HG02840 (cell line): ENCODE results near the gene TBC1D22B.
A peak's percentile ranks its signal among the peaks of the same experiment; 100 is the strongest.

Experiments used
- ATAC-seq: cut with Tn5 transposase; IDR thresholded peaks from one replicate; pipeline ENCODE4 v1.9.1; 2021; ENCODE audit warnings: mild to moderate bottlenecking, moderate library complexity, moderate number of reproducible peaks; ENCODE audit not compliant: unreplicated experiment, low FRiP score

TBC1D22B gene

GRCh38 chr6:37347177-37347576, 89.6 kb downstream of the TBC1D22B start:
- ATAC-seq, result no peak

GRCh38 chr6:37347670-37348111, 90.1 kb downstream of the TBC1D22B start:
- no peak for ATAC-seq

- ATAC-seq, result no peak
Observed at GRCh38 chr6:37351027-37351426, 93.5 kb downstream of the TBC1D22B start.

- no peak for ATAC-seq
Observed at GRCh38 chr6:37352384-37352783, 94.8 kb downstream of the TBC1D22B start.

- peak; percentile 78 for ATAC-seq
Observed at GRCh38 chr6:37353761-37354525, 96.4 kb downstream of the TBC1D22B start, which contains the start of gene RNF8. RNF8 (plus strand) TSS chr6:37353983; CDS start chr6:37354165, 182 bp downstream.

DNA sequence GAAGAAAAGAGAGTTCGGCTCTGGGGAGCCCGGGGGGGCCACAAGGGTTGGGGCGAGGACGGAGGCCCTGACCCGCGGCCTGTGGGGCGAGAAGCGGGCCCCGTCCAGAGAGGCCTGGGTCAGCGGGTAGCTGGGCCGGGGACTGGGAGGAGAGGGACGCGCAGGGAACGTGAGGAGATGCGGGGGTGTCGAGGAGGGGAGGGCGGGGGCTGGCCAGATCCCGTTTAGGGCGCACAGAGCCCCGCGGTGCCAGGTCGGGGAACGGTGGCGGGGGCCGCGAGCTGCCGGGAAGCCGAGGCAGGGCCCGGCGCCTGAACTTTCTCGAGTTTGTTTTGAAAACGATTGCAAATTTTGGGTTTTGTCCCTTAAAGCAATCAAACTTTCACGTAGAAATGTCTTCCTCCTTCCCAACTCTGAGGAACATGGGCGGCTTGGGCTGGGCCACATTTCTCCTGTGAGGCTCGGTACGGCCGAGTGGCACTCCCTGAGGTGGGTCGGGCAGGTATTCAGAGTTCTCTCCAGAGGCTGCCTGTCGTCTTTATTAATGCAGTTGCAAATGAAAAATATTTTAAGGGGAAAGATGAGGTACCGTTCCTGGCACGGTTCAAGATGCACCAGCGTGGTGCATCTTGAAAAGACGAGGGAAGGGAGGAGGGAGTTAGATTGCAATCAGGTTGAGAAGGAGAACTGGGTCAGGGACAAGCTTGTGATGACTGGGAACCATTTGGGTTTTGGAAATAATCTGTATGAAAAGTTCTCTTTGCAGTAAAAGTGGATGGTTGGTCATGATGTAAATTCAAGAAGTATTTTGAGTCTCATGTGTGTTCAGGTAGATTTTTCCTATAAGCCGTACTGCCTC, 97.2 kb downstream of the TBC1D22B start:
- no peak for ATAC-seq

DNA sequence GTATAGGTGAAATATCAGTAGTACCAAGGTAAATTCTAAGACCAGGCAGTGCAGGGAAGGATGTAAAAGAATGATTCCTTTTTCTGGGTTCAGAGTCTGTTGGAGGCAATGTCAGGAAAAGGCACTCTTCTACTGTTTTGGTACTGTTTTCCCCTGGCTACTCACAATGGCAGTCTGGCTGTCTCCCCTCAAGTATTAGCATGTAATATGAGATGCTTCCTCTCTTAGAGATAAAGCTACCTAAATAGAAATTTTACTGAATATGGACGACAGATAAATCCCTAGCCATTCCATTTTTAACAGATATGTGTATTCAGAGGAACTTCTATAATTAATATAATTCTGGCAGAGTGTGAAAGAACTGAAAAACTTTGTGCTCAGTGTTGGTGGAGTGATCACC, 99.7 kb downstream of the TBC1D22B start:
- no peak for ATAC-seq

GRCh38 chr6:37357860-37358259, 100.3 kb downstream of the TBC1D22B start:
- ATAC-seq, result no peak

- no peak for ATAC-seq
Observed at GRCh38 chr6:37359039-37359438, 101.5 kb downstream of the TBC1D22B start.

DNA sequence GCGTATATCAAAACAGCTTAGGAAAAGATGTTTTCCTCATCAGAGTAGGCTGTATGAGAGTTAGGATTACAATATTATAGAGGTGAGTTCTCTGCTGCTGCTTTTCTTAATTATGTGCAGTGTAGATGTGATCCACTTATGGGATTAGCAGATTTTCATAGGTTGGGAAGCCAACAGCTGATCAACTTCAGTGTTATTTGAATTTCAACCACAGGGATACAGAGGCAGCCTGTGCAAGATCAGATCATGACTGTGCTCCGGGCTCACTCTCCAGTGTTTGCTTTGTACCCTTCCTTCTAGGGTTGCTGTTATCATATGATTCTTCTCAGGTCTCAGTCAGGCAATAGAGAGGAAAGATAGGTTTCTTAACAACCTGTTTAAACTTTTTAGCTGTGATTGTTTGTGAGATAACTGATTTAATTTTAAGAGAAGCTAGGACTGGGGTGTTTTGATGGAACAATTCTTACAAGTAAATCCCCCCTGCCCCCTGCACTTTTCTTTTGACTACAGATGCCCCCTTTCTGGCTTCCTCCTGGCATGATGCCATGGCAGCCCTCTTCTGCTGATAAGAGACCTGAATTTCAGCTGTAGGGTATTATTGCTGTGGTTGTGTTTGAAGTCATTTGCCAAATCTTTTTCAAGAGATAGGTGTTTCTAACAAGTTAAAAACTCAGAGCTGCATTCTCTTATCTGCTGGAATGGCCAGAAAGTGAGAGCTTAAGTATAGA, 104.7 kb downstream of the TBC1D22B start:
- ATAC-seq, result no peak

GRCh38 chr6:37365791-37366190, 108.2 kb downstream of the TBC1D22B start:
- ATAC-seq, result no peak

DNA sequence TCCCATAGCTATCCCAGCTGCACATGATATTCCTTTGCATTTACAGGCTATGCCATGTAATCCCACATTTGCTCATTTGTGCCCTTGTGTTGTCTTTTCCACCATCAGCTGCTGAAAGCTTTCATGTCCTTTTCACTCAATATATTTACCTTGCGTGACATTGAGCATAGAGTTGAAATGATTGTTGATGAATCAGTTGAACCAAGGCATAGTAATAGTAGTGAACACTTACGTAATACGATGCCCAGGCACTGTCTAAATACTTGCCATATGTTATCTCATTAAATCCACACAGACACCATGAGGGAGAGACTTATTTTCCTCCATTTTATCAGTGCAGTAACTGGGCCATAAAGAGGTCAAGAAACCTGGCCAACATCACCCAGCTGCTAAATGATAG, 109.3 kb downstream of the TBC1D22B start:
- ATAC-seq, result no peak

- ATAC-seq, result no peak
Observed at GRCh38 chr6:37368961-37369320, 111.4 kb downstream of the TBC1D22B start.

DNA sequence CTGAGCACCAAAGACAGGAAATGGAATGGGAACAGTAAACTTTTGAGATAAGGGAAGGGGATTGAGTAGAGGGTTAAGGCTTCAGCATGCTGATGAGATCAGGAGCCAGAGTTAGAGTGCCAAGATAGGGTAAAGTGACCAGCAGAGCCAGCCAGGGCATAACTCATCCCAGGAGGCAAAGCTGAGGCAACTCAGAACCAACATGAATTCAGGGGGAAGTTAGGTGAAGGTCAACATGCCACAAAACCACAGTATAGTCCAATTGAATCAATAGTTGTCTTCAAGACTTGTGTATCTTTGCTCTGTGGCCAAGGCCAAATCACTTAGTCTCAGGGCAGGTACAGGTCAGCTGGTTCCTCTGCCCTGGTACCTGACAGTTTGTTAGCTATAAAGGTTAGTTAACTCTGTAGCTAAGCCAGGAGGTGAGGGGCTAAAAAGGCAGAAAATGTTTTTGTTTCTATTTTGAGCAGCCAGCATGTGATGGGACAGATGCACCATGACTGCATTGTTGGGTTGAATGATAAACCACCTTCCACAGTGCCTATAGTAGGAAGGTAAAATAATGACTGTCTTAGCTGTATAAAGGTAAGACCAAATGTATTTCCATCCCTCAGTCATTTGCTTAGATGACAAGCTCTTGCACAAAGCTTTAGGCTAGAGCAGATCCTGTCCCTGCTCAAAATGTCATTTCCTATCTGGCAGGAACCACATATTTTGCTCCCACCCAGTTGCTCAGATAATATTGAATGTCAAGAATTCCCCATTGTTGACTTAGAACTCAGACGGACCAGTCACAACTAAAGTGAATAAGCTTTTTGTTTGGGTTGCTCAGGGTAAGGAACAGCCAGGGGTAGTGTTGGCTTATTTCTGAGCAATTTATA, 112.0 kb downstream of the TBC1D22B start:
- no peak for ATAC-seq

DNA sequence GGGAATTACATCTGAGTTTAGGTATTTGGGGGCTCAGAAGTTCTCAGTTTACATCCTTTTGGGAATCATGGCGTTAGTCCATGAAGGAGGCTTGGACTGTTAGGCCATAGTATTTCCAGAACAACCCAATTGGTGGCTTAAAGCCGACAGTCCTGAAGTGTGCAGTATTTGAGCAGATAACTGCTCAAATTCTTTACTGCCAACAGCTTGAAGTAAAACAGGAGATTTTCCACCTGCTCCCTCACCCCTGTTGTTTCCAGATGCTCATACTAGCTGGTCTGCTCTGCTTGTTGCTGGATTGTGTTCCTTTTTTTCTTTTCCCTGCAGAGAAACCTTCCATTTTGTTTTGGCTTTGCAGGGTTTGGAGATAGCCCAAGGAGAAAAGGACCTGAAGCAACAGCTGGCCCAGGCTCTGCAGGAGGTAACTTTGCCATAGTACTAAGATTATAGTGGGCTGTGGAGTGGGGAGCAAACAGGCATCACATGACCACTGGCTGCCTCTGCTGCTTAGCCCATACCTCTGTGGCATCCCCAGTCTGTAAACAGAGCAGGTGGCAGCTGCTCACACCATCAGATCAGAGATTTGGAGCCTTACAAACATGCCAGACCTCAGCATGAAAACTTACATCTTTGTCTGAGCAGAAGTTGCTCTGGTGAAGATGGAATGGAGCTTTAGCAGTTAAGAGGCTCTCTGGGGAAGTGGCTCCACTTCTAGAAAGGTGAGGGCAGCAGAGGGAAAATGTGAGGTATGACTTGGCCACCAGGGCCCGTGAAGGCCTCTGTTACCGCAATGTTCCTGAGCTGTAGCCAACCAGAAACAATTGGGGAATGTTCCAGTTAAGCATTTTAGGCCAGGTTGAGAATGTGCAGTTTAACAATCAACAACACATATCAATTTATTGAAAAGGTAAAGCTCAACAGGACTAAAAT, 113.8 kb downstream of the TBC1D22B start:
- ATAC-seq, result no peak

GRCh38 chr6:37372116-37372515, 114.5 kb downstream of the TBC1D22B start:
- ATAC-seq, result no peak

- no peak for ATAC-seq
Observed at GRCh38 chr6:37373822-37374471, 116.4 kb downstream of the TBC1D22B start.

DNA sequence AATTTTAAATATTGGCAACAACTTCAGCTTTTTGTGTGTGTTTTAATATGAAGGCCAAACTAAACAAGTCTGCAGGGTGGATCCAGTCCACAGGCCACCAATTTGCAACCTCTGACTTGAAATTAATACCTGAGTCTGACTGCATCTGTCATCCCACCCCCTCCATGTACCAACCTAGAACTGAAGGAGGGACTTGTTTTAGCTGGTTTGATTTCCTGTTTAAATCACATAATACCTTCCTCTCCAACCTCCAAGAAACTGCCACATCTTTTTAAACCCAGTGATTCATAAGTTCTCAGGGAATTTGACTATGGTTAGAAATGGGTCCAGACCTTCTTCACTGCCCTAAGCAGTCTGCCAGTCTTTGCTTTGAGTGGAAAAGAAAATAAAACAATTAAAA, 117.8 kb downstream of the TBC1D22B start:
- ATAC-seq, result no peak
